GM12875 (cell line): ENCODE data around the gene ZNF444.

Experiments
- H3K4me3 ChIP-seq: one replicate; pipeline ENCODE4 v1.5.1; 2011; ENCODE audit warnings: low read depth, low read length, control low read depth
- CTCF ChIP-seq: IDR thresholded peaks from 2 replicates; pipeline ENCODE4 v1.5.1; 2011; ENCODE audit warnings: low read depth, mild to moderate bottlenecking, control low read depth, inconsistent platforms, low read length, moderate library complexity, borderline replicate concordance; ENCODE audit not compliant: insufficient read depth

The ZNF444 gene

GRCh38 chr19:56124578-56124977, 16.5 kb upstream of the ZNF444 start:
- H3K4me3 ChIP-seq = no peak overlapping the region
- TF ChIP-seq CTCF = no peak

GRCh38 chr19:56125806-56126590, 15.1 kb upstream of the ZNF444 start:
- TF ChIP-seq CTCF = no peak
- H3K4me3 ChIP-seq = no peak overlapping the region

- no peak overlapping the region for H3K4me3 ChIP-seq
- TF ChIP-seq CTCF = no peak
These were observed 13.9 kb upstream of the ZNF444 start for GRCh38 chr19:56126983-56127780.

GRCh38 chr19:56130006-56130405, 11.1 kb upstream of the ZNF444 start:
- no peak for TF ChIP-seq CTCF
- H3K4me3 ChIP-seq = no peak overlapping the region

- no peak for TF ChIP-seq CTCF
- no peak overlapping the region for H3K4me3 ChIP-seq
These were observed 9.4 kb upstream of the ZNF444 start for GRCh38 chr19:56131651-56132050.

- H3K4me3 ChIP-seq = no peak overlapping the region
- no peak for TF ChIP-seq CTCF
These were observed 8.7 kb upstream of the ZNF444 start for GRCh38 chr19:56132316-56132822.
